Suprapubic skin (tissue), 4 donors: ENCODE results near the gene KLF17.

Experiments used
- EP300 ChIP-seq: sonication (generic); formaldehyde crosslinking; IDR thresholded peaks from one replicate; pipeline ENCODE4 v1.6.1; 2017; ENCODE audit warnings: antibody characterized with exemption
- POLR2A ChIP-seq, 2 donors: fragments of 450-650 bp; IDR thresholded peaks; one replicate each; pipeline ENCODE4 v1.6.1; 2017; ENCODE audit warnings: antibody characterized with exemption in 2 of 2, mild to moderate bottlenecking in 2 of 2, moderate library complexity in 2 of 2
- POLR2AphosphoS5 ChIP-seq, 3 donors: sonication (generic); formaldehyde crosslinking; IDR thresholded peaks; one replicate each; pipeline ENCODE4 v1.6.1; 2017; ENCODE audit warnings: antibody characterized with exemption in 3 of 3
- TF ChIP-seq, protein P1 (sequence below), 2 donors: fragments of 200-600 bp in 1 of 2; fragments of 450-650 bp in 1 of 2; sonication (generic) in 1 of 2; IDR thresholded peaks; one replicate each; pipeline ENCODE4 v1.5.1; 2016 to 2019; ENCODE audit warnings: antibody characterized with exemption in 2 of 2, mild to moderate bottlenecking in 1 of 2, moderate library complexity in 1 of 2

GRCh38 chr1:44157903-44158302 is 39.3 kb downstream of the KLF17 start:
- TF ChIP-seq POLR2AphosphoS5 (IDR thresholded peaks at IDR 0.05) (no peak), POLR2A (IDR thresholded peaks at IDR 0.05) (no peak), EP300 (no peak)
- TF ChIP-seq, protein P1, sequence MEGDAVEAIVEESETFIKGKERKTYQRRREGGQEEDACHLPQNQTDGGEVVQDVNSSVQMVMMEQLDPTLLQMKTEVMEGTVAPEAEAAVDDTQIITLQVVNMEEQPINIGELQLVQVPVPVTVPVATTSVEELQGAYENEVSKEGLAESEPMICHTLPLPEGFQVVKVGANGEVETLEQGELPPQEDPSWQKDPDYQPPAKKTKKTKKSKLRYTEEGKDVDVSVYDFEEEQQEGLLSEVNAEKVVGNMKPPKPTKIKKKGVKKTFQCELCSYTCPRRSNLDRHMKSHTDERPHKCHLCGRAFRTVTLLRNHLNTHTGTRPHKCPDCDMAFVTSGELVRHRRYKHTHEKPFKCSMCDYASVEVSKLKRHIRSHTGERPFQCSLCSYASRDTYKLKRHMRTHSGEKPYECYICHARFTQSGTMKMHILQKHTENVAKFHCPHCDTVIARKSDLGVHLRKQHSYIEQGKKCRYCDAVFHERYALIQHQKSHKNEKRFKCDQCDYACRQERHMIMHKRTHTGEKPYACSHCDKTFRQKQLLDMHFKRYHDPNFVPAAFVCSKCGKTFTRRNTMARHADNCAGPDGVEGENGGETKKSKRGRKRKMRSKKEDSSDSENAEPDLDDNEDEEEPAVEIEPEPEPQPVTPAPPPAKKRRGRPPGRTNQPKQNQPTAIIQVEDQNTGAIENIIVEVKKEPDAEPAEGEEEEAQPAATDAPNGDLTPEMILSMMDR (IDR thresholded peaks at IDR 0.05), result no peak
